SK-N-SH (cell line): Measurements from ENCODE around the gene NTRK2. TPM values are rescaled to one million over a fixed set of nuclear protein-coding genes. Genes with fewer than 3 reads are reported as not detected.

Source experiments
- CTCF ChIA-PET: fragments of 300-600, 350-600 bp; formaldehyde crosslinking; extraction: SDS; loops from one replicate; lab custom pipeline; 2021; lab: Yijun Ruan, JAX
- POLR2A ChIA-PET: fragments of 350-600 bp; sonication (Branson Sonifier 250); formaldehyde crosslinking; extraction: SDS; loops from one replicate; lab custom pipeline; 2020; ENCODE audit warnings: antibody characterized with exemption, inconsistent platforms; lab: Yijun Ruan, JAX
- DNase-seq: peaks from one replicate; pipeline ENCODE4 v3.0.0; 2012
- H2AFZ ChIP-seq: fragments of 200-600 bp; sonication (generic); 2 replicates; pipeline ENCODE4 v1.8.1; 2016; ENCODE audit warnings: antibody characterized with exemption, mild to moderate bottlenecking, low read depth
- H3F3A ChIP-seq: fragments of 200-600 bp; sonication (generic); replicated peaks from 2 replicates; pipeline ENCODE3; 2016; ENCODE audit warnings: antibody characterized with exemption, mild to moderate bottlenecking; ENCODE audit not compliant: insufficient read depth
- H3K27ac ChIP-seq, 2 experiments: fragments of 200-500 bp in 1 of 2; fragments of 200-600 bp in 1 of 2; sonication (Bioruptor generic) in 1 of 2; sonication (generic), shearing (Covaris generic) in 1 of 2; 2 replicates each; pipeline versions ENCODE4 v1.5.1 to v1.6.1; 2014 to 2016; ENCODE audit warnings: low read depth in 2 of 2, inconsistent platforms in 1 of 2, low read length in 1 of 2, mild to moderate bottlenecking in 1 of 2, mixed read lengths in 1 of 2
- H3K27me3 ChIP-seq: fragments of 200-600 bp; sonication (generic), shearing (Covaris generic); 2 replicates; pipeline ENCODE4 v1.6.1; 2016; ENCODE audit warnings: mixed run types; ENCODE audit not compliant: insufficient read depth
- H3K36me3 ChIP-seq, 2 experiments: fragments of 200-500 bp in 1 of 2; fragments of 200-600 bp in 1 of 2; sonication (Bioruptor generic) in 1 of 2; sonication (generic) in 1 of 2; replicated peaks in 1 of 2; 2 replicates each; pipeline versions ENCODE3 to v1.5.1; 2014 to 2016; ENCODE audit warnings: low read length in 1 of 2, mild to moderate bottlenecking in 1 of 2; ENCODE audit not compliant: insufficient read depth in 2 of 2, control insufficient read depth in 1 of 2
- H3K4me1 ChIP-seq, 2 experiments: fragments of 200-500 bp in 1 of 2; fragments of 200-600 bp in 1 of 2; sonication (Bioruptor generic) in 1 of 2; sonication (generic), shearing (Covaris generic) in 1 of 2; 2 replicates each; pipeline versions ENCODE4 v1.5.1 to v1.6.1; 2014 to 2016; ENCODE audit warnings: low read depth in 1 of 2, low read length in 1 of 2, mixed run types in 1 of 2; ENCODE audit not compliant: insufficient read depth in 2 of 2, control insufficient read depth in 1 of 2
- H3K4me2 ChIP-seq: fragments of 200-600 bp; sonication (generic), shearing (Covaris generic); 2 replicates; pipeline ENCODE4 v1.6.1; 2017; ENCODE audit warnings: mixed run types
- H3K4me3 ChIP-seq, 2 experiments: fragments of 200-500 bp in 1 of 2; fragments of 200-600 bp in 1 of 2; sonication (Bioruptor generic) in 1 of 2; sonication (generic), shearing (Covaris generic) in 1 of 2; 2 replicates each; pipeline versions ENCODE4 v1.5.1 to v1.8.1; 2014 to 2016; ENCODE audit warnings: low read depth in 2 of 2, inconsistent platforms in 1 of 2, low read length in 1 of 2, mild to moderate bottlenecking in 1 of 2, mixed read lengths in 1 of 2, moderate library complexity in 1 of 2
- H3K79me2 ChIP-seq: fragments of 200-600 bp; sonication (generic); 2 replicates; pipeline ENCODE4 v1.8.1; 2017; ENCODE audit warnings: mild to moderate bottlenecking; ENCODE audit not compliant: insufficient read depth
- H3K9ac ChIP-seq: fragments of 200-600 bp; sonication (generic); 2 replicates; pipeline ENCODE4 v1.6.1; 2017; ENCODE audit warnings: mixed run types
- H3K9me2 ChIP-seq: fragments of 200-600 bp; sonication (generic); 2 replicates; pipeline ENCODE4 v1.6.1; 2017; ENCODE audit warnings: mixed run types
- H3K9me3 ChIP-seq: fragments of 200-600 bp; sonication (generic); 2 replicates; pipeline ENCODE4 v1.6.1; 2017; ENCODE audit warnings: mixed run types, mild to moderate bottlenecking, moderate library complexity
- H4K20me1 ChIP-seq: fragments of 200-600 bp; sonication (generic); 2 replicates; pipeline ENCODE4 v1.6.1; 2017; ENCODE audit warnings: mild to moderate bottlenecking, mixed run types; ENCODE audit not compliant: insufficient read depth
- ELF1 ChIP-seq: IDR thresholded peaks from 2 replicates; pipeline ENCODE4 v1.4.0; 2012
- EP300 ChIP-seq, 2 experiments: IDR thresholded peaks; 2 replicates each; pipeline versions ENCODE4 v1.4.0 to v1.6.1; 2012; ENCODE audit warnings: borderline replicate concordance in 1 of 2, low read depth in 1 of 2, low read length in 1 of 2
- EZH2phosphoT487 ChIP-seq: fragments of 200-600 bp; sonication (generic); IDR thresholded peaks from 2 replicates; pipeline ENCODE4 v1.6.1; 2017; ENCODE audit warnings: low read depth, mixed run types, mild to moderate bottlenecking, antibody characterized with exemption, moderate library complexity, borderline replicate concordance
- FOXJ3 ChIP-seq: sonication (generic); formaldehyde crosslinking; IDR thresholded peaks from 2 replicates; pipeline ENCODE4 v1.5.1; 2020; ENCODE audit warnings: mild to moderate bottlenecking, missing genetic modification reagents
- FOXM1 ChIP-seq: IDR thresholded peaks from 2 replicates; pipeline ENCODE4 v1.4.0; 2012; ENCODE audit warnings: low read depth, mild to moderate bottlenecking
- GABPA ChIP-seq: IDR thresholded peaks from 2 replicates; pipeline ENCODE4 v1.4.0; 2012; ENCODE audit warnings: low read depth, mild to moderate bottlenecking
- JUND ChIP-seq: IDR thresholded peaks from 2 replicates; pipeline ENCODE4 v1.4.0; 2012
- NFIC ChIP-seq: IDR thresholded peaks from 2 replicates; pipeline ENCODE4 v1.4.0; 2012; ENCODE audit warnings: borderline replicate concordance
- NRF1 ChIP-seq: IDR thresholded peaks from 2 replicates; pipeline ENCODE4 v1.6.1; 2012; ENCODE audit warnings: low read depth, mild to moderate bottlenecking, low read length
- RAD21 ChIP-seq: IDR thresholded peaks from 2 replicates; pipeline ENCODE4 v1.6.1; 2012; ENCODE audit warnings: mild to moderate bottlenecking, low read length
- RCOR1 ChIP-seq: fragments of 150-350 bp; IDR thresholded peaks from 2 replicates; pipeline ENCODE4 v1.6.1; 2017; ENCODE audit warnings: antibody characterized with exemption, low read length
- RXRA ChIP-seq: IDR thresholded peaks from 2 replicates; pipeline ENCODE4 v1.4.0; 2012; ENCODE audit warnings: low read depth, mild to moderate bottlenecking, borderline replicate concordance
- SIN3A ChIP-seq: IDR thresholded peaks from 2 replicates; pipeline ENCODE4 v1.6.1; 2012; ENCODE audit warnings: low read depth, mild to moderate bottlenecking, low read length, moderate library complexity, borderline replicate concordance
- SMC3 ChIP-seq: IDR thresholded peaks from 2 replicates; pipeline ENCODE4 v1.6.1; 2012; ENCODE audit warnings: low read depth, low read length, improper control_type of control experiment
- TAF1 ChIP-seq: IDR thresholded peaks from 2 replicates; pipeline ENCODE4 v1.6.1; 2012; ENCODE audit warnings: low read depth, mild to moderate bottlenecking, low read length, moderate library complexity, borderline replicate concordance
- TCF12 ChIP-seq: IDR thresholded peaks from 2 replicates; pipeline ENCODE4 v1.4.0; 2012
- TEAD4 ChIP-seq: IDR thresholded peaks from 2 replicates; pipeline ENCODE4 v1.4.0; 2012; ENCODE audit warnings: mild to moderate bottlenecking, borderline replicate concordance; ENCODE audit not compliant: insufficient read depth
- ZBTB33 ChIP-seq: IDR thresholded peaks from 2 replicates; pipeline ENCODE4 v1.4.0; 2012; ENCODE audit warnings: low read depth, borderline replicate concordance
- WGBS: methylation state at CpG from one replicate; pipeline ENCODE4 v1.1.6; 2017; ENCODE audit warnings: low lambda C conversion rate; 5-methylcytosine and 5-hydroxymethylcytosine counted together
- polyA plus RNA-seq, 3 experiments: library from polyadenylated mRNA; depleted of rRNA; stranded (reverse); fragments of >200 nt; gene quantifications; 2 replicates each; pipeline ENCODE4 v1.2.3, GENCODE V29; 2012
- TF ChIP-seq, protein P1 (sequence below): IDR thresholded peaks from 2 replicates; pipeline ENCODE4 v1.4.0; 2012; ENCODE audit warnings: low read depth
- TF ChIP-seq, protein P2 (sequence below): fragments of 200-600 bp; sonication (generic); IDR thresholded peaks from 2 replicates; pipeline ENCODE4 v1.6.1; 2017; ENCODE audit warnings: antibody characterized with exemption, mild to moderate bottlenecking, moderate library complexity

NTRK2 gene
- polyA plus RNA-seq, 1 of the 3 experiments (the other 2 are of a cell fraction) = 0.05 TPM

DNA sequence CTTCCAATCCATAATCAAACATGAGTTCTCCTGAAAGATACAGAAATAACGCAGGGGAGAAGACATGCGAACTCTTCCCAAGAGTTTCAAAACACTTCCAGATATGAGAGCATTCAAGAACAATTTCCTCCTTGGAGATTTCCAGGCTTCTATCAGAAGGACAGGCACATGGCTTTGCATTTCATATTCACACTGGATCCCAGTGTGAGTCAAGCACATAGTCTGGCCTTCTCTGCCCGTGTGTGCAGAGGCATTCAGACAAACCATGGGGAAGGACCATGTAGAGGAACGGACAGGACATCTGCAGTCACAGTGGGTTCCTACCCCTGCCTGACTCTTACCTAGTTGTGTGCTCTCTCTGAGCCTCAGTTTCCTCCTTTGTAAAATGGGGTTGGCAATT, 384.5 kb downstream of the NTRK2 start (continued):
- TF ChIP-seq NFIC (no peak), ZBTB33 (no peak), TEAD4 (no peak)
- TF ChIP-seq, protein P1, sequence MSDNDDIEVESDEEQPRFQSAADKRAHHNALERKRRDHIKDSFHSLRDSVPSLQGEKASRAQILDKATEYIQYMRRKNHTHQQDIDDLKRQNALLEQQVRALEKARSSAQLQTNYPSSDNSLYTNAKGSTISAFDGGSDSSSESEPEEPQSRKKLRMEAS = no peak

- WGBS = 10% methylated on average over 2 of the region's 2 CpGs
These were observed 386.1 kb downstream of the NTRK2 start for GRCh38 chr9:85055506-85056202.

More at GRCh38 chr9:85055506-85056202, 386.1 kb downstream of the NTRK2 start:
- POLR2A ChIA-PET = no interaction called here
- no peaks in the 10 kb centered on the region for H3K36me3 ChIP-seq
- H3K27me3 ChIP-seq = no peaks in the 10 kb centered on the region
- no peaks in the 10 kb centered on the region for H3K4me1 ChIP-seq
- DNase-seq = no peak
- no peaks in the 10 kb centered on the region for H3K79me2 ChIP-seq
- no peak overlapping the region for H3K27ac ChIP-seq
- H3K9me3 ChIP-seq = no peaks in the 10 kb centered on the region
- H2AFZ ChIP-seq = no peak overlapping the region
- TF ChIP-seq NFIC (no peak), RCOR1 (no peak), TCF12 (no peak), SMC3 (no peak), JUND (no peak), EP300 (IDR thresholded peaks at IDR 0.05; ENCODE audit: borderline replicate concordance in 1 of 2, low read depth in 1 of 2, low read length in 1 of 2) (no peak), FOXM1 (no peak), FOXJ3 (CRISPR knock-in tag) (no peak), RAD21 (no peak), SIN3A (no peak), GABPA (no peak), TAF1 (no peak), NRF1 (no peak), TEAD4 (no peak), EZH2phosphoT487 (no peak), RXRA (no peak), ELF1 (no peak)
- TF ChIP-seq, protein P1 = no peak
- TF ChIP-seq, protein P2, sequence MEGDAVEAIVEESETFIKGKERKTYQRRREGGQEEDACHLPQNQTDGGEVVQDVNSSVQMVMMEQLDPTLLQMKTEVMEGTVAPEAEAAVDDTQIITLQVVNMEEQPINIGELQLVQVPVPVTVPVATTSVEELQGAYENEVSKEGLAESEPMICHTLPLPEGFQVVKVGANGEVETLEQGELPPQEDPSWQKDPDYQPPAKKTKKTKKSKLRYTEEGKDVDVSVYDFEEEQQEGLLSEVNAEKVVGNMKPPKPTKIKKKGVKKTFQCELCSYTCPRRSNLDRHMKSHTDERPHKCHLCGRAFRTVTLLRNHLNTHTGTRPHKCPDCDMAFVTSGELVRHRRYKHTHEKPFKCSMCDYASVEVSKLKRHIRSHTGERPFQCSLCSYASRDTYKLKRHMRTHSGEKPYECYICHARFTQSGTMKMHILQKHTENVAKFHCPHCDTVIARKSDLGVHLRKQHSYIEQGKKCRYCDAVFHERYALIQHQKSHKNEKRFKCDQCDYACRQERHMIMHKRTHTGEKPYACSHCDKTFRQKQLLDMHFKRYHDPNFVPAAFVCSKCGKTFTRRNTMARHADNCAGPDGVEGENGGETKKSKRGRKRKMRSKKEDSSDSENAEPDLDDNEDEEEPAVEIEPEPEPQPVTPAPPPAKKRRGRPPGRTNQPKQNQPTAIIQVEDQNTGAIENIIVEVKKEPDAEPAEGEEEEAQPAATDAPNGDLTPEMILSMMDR = no peak
- H3F3A ChIP-seq = no peaks in the 10 kb centered on the region
- no peaks in the 10 kb centered on the region for H4K20me1 ChIP-seq
- H3K4me2 ChIP-seq = no peak overlapping the region
- H3K4me3 ChIP-seq = no peak overlapping the region
- CTCF ChIA-PET = no interaction called here
- H3K9me2 ChIP-seq = no peaks in the 10 kb centered on the region
- H3K9ac ChIP-seq = no peak overlapping the region
